ENCODE results near the gene C16orf86.

Gene C16orf86

DNA sequence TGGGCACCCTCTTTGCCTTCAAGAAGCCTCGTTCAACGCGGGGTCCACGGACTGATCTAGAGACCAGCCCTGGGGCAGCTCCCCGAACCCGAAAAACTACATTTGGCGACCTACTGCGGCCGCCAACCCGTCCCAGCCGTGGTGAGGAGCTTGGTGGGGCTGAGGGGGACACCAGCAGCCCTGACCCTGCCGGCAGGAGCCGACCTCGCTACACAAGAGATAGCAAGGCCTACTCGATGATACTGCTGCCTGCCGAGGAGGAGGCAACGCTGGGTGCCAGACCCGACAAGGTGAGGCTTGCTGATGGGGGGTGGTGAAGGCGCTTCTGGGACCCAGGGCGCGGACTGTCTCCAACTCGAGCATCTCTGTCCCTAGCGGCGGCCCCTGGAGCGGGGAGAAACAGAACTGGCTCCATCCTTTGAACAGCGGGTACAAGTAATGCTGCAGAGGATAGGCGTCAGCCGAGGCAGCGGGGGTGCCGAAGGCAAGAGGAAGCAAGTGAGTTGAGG, 12.2 kb upstream of the C16orf86 start:
- DNase-seq, result no peak

DNA sequence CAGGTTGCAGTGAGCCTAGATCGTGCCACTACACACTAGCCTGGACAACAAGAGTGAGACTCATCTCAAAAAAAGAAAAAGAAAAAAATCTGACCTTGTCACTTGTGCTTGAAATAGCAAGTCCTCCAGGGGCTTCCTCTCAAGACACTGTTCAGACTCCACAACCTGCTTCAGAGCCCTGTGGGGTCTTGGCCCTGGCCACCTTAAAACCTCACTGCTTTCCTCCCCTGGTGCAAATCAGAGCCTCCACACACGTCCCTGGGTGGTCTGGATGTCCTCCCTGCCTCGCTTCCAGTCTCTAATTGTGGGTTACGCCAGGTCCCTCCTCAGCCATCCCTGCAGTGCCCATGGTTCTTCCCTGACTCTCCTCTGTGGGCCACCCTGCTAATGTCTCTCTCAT, 11.3 kb upstream of the C16orf86 start:
- no peak for DNase-seq

DNA sequence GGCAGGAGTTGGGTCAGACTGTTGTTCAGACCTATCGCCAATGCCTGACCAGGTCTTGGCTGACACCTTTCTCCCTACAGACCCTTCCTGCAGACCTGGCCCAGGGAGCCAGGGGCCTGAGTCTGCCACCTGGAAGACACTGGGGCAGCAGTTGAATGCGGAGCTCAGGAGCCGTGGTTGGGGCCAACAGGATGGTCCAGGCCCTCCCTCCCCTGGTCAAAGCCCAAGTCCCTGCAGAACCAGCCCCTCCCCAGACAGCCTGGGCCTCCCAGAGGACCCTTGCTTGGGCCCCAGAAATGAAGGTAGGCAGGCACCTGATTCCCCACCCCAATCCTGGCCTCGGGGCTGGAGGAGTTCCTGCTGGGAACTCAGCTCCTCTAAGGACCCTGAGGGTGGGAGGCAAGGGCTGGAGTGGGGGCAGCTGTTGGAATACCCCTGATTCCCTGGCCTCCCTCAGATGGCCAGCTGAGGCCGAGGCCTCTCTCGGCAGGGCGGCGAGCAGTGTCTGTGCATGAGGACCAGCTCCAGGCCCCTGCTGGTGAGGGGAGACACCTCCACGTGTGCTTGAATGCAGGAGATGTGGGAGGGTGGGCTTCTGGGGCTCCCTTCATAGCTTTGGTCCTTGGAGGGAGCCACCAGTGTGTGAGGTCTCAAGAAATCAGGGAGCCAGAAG, 10.1 kb upstream of the C16orf86 start:
- no peak for DNase-seq

DNA sequence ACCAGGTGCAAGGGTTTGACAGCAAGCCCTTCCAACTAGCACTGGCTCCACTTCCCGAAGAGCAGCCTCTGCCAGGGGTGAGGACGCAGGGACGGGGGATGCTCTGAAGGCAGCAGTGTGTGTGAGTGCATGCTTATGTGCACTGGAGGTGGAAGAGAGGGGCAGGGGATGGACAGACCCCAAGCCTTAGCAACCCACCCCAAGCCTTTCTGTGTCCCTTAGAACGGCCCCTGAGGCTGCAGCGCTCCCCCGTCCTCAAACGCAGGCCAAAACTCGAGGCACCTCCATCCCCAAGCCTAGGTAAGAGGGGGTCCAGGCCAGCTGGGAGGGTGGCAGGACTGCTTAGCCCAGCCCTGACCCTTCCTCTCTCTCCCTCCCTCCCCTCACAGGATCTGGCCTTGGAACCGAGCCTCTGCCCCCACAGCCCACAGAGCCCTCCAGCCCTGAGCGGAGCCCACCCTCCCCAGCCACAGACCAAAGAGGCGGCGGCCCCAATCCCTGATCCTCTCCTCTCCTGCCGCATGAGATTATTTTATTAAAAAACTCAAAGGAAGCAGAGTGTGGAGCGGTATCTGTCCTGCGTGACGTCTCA, 9.5 kb upstream of the C16orf86 start:
- DNase-seq, result no peak

DNA sequence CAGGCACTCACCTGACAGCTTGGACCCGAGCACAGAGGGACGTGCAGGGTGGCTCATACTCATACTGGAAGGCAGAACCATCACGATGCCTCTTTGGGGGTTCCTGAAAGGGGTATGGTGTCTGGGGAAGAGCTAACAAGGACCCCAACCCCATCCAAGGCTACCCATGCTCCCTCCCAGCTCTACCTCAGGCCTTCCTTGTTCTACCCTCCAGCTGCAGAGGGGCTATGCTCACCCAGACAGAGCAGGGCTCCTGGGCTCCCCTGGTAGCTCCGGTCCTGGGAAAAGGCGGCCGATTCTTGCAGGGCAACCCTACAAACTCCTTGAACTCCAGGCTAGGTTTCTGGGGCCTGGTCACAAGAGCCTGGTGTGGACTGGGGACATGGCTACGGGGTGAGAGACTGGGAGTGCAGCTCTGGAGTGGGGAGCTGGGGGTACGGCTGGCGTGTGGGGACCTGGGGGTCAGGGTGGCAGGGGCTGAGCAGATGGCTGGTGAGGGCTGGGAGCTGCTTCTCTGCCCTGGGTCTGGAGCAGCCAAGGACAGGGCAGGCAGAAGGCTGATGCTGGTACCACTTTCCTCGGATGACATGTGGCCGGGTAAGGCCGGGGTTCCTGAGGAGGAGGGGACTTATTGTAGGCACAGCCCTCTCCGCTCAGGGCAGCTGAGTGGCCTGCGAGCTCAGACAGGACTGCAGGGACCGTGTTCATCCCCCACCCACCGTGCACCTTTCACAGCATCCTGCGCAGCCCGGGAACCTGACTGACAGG, 8.7 kb upstream of the C16orf86 start:
- no peak for DNase-seq

DNA sequence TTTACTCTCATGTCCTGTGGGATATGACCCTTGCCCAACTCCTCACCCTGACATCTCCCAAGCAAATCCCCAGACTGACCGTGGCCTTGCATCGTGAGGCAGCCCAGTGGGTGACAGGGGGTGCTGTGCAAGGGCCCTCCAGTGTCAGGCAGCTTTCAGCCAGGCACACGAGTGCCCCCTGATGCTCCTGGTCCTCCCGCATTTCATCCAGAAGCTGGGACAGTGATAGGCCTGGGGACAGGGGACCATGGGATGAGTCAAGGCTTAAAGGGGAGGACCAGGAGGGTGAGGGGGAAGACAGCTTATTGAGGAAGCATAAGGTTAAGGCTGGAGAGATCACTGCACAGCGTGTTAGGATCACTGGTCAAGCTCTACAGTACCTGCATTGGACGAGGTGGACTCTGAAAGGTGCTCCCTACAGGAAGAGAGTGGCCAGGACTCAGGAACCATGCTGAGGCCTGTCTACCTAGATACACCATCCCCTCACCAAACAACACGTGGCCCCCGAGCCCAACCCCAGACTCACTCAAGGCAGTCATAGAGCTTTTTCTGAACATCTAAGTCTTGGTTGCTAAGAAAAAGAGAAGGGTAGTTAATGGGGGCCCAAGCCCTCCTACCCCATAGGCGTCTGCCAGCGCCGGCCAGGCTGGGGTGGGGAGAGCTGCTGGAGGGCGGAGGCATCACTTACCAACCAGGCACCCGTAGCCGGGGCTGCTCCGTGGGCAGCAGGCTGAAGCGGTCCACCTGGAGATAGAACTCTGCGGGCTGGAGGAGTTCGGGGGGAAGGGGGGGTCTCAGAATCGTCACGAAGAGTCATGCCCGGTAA, 7.6 kb upstream of the C16orf86 start:
- no peak for DNase-seq

DNA sequence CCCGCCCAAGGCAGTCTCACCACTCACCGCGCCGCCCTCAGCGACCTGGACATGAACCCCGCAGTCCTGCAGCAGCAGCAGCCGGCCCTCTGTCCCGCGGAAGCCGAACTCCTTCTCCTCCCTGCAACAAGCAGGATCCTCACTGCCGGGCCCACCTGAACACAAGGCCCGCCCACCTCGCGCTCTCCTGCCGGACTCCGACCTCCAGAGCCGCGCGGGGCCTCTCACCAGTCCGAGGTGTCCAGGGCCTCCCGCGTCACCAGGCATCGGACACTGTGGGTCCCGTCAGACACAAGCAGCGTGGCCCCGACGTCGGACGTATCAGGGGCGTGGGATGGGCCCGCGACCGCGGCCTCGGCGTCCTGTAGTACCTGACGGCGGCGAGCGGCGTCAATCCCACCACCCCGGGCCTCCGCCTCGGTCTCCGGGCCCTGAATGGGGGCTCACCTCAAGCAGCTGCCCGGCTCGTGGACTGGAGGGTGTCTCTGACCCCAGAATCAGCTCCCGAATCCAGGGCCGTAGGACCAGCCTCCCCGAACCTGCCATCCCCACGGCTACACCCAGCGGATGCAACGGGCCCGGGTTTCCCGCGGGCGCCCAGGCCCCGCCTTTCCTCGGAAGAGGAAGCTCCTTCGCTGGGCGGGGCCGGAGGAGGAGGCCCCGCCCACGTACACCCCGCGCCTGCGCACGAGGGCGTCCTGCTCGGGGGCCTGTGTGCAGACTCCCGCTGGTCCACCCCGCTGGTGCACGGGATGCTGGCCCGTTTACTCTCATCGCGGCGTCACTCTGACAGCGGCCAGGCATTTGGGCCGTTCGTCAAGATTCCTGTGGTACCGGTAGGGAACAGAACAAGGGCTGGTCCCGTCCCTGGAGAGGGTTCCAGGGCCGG, 6.7 kb upstream of the C16orf86 start, which contains the start of gene ACD:
Gene ACD (minus strand): TSS at position 586 of the 889 bp plus-strand sequence. CDS start 40 bp downstream, at position 546.
- DNase-seq, result peak; percentile 74

DNA sequence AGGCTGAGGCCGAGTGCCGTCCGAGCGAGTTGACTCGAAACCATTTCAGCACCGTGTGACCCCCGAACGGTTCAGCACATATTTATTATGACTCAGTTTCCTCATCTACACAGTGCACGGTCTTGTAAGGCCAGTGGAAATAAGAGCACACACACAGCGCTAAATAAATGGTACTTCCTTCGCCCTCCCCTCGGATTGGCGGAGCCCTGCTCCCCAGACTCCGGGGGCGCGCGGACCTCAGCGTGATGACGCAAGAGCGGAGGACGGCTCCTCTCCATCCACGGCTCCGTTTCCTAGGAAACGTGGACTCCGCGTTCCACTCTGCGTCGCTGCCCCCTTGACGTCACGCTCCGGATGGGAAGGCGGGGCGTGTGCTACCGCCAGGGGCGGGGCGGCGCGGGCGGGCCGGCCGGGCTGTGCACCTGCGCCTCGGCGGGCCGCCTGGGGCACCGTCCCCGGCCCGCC, 6.0 kb upstream of the C16orf86 start, which contains the start of gene PARD6A:
Gene PARD6A (plus strand): TSS at position 397 of the 465 bp plus-strand sequence. CDS start 79 bp downstream, outside the sequence.
- peak; percentile 86 for DNase-seq

DNA sequence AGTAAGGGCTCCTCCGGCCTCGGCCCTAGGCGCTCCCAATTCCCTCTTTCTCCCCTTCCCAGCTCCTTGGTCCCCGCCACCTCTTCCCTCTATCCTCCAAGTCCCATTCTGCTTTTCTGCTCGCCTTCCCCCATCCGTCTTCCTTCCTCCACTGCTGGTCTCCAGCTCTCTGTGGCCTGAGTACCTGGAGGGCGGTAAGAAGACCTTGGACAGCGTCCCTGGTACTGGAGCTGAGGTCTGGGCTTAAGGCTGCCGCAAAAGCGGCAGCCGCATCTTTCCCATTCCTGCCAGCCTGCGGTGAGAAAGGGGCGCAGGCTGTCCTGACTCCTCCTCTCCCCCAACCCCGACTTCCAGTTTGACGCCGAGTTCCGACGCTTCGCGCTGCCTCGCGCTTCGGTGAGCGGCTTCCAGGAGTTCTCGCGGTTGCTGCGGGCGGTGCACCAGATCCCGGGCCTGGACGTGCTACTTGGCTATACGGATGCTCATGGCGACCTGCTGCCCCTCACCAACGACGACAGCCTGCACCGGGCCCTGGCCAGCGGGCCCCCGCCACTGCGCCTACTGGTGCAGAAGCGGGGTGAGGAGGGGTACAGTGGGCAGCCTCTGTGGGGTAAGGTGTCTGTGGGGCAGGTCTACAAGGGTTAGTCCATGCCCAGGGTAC, 5.4 kb upstream of the C16orf86 start:
- DNase-seq, result no peak

DNA sequence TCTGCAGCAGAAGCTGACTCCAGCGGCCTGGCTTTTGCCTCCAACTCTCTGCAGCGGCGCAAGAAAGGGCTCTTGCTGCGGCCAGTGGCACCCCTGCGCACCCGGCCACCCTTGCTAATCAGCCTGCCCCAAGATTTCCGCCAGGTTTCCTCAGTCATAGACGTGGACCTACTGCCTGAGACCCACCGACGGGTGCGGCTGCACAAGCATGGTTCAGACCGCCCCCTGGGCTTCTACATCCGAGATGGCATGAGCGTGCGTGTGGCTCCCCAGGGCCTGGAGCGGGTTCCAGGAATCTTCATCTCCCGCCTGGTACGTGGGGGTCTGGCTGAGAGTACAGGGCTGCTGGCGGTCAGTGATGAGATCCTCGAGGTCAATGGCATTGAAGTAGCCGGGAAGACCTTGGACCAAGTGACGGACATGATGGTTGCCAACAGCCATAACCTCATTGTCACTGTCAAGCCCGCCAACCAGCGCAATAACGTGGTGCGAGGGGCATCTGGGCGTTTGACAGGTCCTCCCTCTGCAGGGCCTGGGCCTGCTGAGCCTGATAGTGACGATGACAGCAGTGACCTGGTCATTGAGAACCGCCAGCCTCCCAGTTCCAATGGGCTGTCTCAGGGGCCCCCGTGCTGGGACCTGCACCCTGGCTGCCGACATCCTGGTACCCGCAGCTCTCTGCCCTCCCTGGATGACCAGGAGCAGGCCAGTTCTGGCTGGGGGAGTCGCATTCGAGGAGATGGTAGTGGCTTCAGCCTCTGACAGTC, 4.5 kb upstream of the C16orf86 start:
- DNase-seq, result no peak

DNA sequence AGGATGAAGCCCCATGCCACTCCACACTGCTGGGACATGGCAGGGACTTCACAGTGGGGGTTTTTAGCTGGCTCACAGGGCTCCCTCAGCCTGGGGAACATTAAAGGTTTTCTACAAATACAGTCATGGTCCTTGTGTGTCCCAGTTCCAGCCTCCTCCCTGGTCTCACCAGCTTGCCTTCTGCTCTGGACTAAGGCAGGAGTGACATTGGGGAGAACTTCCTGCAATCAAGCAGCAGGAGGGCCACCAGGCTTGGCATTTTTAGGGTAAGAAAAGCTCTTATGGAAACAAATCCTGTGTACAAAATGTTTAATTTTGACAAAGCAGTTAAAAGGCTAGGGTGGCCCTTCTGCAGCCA, 4.0 kb upstream of the C16orf86 start:
- no peak for DNase-seq

DNA sequence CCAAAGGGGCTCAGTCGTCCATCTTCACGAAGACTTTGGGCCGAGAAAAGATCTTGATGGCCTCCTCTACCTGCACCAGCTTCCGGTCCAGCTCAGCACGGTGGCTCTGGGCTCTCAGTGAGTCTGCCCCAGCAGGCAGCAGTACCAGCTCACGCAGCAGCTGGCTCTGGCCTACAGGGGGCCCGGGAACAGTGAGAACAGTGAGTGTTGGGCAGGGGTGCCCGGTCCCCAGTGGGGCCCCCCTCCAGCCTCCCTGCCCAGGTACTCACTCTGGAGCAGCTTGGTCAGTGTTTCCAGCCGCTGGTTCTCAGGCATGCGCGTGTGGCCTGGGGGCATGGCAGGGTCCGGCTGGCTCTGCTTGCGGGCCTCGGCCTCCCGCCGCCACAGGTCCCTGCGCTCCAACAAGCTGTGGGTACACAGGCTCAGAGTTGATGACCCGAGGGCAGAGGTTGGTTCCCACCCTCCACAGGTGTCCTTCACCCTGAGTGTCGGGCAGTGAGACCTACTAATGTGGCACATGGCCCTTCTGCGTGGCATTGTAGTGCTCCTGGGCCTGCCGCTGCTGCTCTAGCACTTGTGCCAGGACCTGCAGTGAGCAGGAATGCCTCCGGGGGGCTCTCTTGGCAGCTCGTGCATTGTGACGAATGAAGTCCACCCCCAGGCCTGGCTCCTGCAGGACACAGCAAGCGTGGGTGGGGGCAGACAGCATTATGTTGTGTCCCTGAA, 3.3 kb upstream of the C16orf86 start:
- DNase-seq, result no peak

DNA sequence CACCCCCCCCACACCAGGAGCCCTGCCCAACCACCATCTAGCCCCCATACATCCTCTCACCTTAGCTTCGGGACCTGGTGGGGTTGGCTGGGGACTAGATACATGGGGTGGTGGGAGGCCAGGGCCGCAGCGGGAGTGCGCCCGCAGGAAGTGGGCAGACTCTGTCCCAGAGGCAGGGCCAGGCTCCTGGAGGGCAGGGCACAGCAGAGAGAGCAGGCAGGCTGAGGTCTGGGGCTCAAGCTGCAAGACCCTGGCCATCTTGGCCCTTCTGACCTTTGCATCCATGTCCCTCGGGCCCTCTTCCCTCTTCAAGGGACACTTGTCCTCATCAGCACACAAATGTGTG, 2.8 kb upstream of the C16orf86 start:
- DNase-seq, result no peak

DNA sequence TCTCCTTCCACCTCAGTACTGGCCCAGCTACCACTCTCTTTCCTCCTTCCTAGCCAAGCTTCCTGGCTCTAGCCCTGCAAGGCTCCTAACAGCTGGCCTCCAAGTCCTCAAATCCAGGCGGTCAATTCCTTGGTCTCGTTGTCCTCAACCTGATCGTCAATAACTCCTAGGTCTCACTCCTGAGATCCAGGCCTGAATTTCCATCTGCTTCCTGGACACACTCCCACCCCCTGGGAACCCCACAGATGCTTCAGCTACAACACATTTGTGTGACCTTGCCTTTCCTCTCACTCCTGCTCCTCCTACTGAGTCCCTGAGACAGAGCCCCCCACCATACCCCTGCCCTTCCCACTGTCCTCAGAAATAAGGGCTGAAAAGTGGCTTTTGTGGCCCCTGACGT, 2.4 kb upstream of the C16orf86 start:
- DNase-seq, result no peak

DNA sequence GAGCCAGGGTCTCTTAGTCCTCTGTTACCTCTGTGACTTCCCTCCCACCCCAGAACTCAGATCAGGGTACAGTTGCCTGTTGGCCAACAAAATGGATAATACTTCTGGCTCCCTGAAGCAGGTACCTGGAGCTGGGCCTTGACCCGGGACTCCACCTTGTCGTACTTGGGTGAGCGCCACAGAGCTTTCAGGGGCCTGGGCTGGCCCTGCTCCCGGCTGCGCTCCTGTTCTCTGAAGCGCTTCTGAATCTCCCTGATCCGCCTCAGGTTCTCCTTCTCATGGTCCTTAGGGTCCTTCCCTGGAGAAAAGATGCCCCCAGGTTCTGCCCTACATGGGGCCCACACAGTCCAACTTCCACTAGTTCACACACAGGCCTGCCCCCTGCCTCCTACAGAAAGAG, 1.7 kb upstream of the C16orf86 start:
- DNase-seq, result no peak

DNA sequence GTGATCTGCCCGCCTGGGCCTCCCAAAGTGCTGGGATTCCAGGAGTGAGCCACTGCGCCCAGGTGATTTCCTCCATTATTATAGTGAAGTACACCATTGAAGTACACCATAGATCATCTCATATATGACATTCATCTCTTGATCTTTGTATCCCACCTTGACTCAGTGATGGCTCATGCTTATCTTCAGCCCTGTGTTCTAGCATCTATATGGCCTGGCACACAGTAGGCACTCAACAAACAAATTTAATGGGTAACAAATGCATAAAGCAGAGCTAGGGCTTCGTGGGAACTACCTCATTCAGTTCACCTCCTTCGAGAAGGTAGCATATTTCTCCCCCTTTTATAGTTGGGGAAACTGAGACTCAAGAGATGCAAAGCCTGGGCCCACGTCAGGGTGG, 1.0 kb upstream of the C16orf86 start:
- DNase-seq, result no peak

DNA sequence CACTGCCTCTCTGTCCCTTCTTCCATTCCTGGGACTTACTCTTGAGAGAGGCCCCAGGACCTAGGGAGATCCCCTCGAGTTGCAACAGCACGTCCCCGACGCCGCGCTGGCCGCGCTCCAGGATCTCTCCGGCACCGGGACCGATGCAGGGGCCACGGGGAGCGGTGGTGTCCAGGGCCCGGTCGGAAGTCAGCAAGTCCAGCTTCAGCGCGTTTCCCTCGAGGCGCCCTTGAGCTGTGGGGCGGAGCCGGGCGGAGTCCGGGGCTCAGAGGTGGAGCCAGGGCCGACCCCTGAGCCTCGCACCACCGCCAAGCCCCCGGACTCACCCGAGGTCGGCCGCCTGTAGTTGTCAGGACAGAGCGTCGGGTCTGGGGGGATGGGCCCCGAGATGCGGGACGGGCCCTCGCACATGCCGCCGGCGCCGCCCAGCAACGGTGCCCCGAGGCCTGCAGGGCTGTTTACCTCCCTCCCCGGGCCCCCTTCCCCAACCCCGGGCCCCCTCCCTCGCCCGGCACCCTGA, 522 bp upstream of the C16orf86 start:
- DNase-seq, result no peak

DNA sequence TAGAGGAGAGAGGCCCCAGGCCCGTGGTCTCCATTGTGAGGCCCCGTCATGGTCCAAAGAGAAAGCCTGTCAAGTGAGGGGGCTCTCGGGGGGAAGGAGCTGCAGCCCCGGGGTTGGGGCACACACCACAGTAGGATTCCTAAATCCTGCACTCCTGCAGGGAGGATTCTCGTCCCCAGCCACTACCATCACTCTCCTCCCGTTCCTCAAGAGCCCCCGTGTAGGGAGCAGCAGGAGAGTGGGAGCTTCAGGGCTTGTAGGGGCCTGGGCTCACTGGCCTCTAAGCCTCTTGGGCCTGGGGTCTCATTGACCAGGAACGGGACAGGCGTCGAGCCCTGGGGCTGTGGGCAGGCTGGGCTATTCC, 821 bp downstream of the C16orf86 start:
- DNase-seq, result no peak

DNA sequence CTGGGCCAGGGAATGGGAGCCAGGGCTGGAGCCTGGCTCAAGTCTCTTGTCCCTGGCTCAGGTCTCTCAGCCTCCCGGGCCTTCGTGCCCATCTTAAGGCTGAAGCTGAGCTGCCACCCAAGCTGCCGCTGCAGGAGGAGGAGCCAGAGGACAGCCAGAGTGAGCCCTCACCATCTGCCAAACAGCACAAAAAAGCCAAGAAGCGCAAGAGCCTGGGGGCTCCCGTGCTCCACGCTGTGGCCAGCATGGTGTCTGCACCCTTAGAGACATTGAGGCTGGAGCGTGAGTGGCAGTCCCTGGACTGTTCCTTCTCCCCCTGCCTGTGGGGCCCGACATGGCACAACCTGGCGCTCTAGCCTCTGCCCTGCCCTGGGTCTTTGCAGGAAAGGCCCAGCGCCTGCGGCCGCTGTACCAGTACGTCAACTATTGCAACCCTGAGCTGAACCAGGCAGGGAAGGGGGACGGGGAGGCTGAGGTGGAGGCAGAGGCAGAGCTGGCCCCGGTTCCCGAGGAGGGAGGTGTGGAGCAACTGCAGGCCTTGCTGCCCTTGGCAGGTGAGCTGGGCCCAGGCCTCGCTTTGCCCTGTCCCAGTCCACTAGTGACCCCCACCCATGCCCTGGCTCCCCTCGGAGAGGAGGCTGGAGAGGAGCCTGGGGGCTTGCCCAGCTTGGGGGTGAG, 1.3 kb downstream of the C16orf86 start:
- DNase-seq, result peak; percentile 88

Measured in NCI-H1694 (cell line).